Testis (tissue), 3 donors: ENCODE results near the gene KCNQ1OT1. TPM values are rescaled to one million over a fixed set of nuclear protein-coding genes. Genes with fewer than 3 reads are reported as not detected.

Experiments
- DNase-seq: peaks from one replicate; pipeline ENCODE4 v3.0.0-alpha.2; 2019
- H3K27ac ChIP-seq, 2 donors: fragments of 200-600 bp; sonication (generic); one replicate each; pipeline ENCODE4 v1.5.1; 2019
- H3K27me3 ChIP-seq: fragments of 200-600 bp; sonication (generic); one replicate; pipeline ENCODE4 v1.5.1; 2019
- H3K36me3 ChIP-seq: fragments of 200-600 bp; sonication (generic); one replicate; pipeline ENCODE4 v1.5.1; 2017; ENCODE audit warnings: low read depth; ENCODE audit errors: missing control alignments
- H3K4me1 ChIP-seq: fragments of 200-600 bp; sonication (generic); one replicate; pipeline ENCODE4 v1.5.1; 2019
- H3K4me3 ChIP-seq, 2 donors: fragments of 200-600 bp; sonication (generic); one replicate each; pipeline ENCODE4 v1.5.1; 2017 to 2019
- H3K9me3 ChIP-seq: fragments of 200-600 bp; sonication (generic); one replicate; pipeline ENCODE4 v1.5.1; 2017
- CTCF ChIP-seq, 3 experiments: fragments of 450-650 bp in 2 of 3; fragments of 200-600 bp in 1 of 3; sonication (generic) in 1 of 3; IDR thresholded peaks; one replicate each; pipeline ENCODE4 v1.5.1; 2016 to 2019; ENCODE audit warnings: antibody characterized with exemption in 3 of 3, mild to moderate bottlenecking in 2 of 3, moderate library complexity in 1 of 3
- POLR2A ChIP-seq: fragments of 450-650 bp; IDR thresholded peaks from one replicate; pipeline ENCODE4 v1.6.1; 2017; ENCODE audit warnings: antibody characterized with exemption, mild to moderate bottlenecking, moderate library complexity
- WGBS, 2 donors: methylation state at CpG; one replicate each; pipeline ENCODE4 v1.1.5; 2018; 5-methylcytosine and 5-hydroxymethylcytosine counted together
- intact Hi-C: fragments of 100-400 bp; cut with DNase I; formaldehyde crosslinking; loops from one replicate; pipeline ENCODE4 v1.15.1; 2023; ENCODE audit warnings: low total_unique reads
- polyA plus RNA-seq: library from polyadenylated mRNA; stranded (reverse); fragments of 350-450 nt; fragmentation: Illumina TruSeq; extraction: RNeasy Lipid Tissue Mini Kit (QIAGEN cat#74804); gene quantifications from one replicate; pipeline ENCODE4 v1.2.3, GENCODE V29; 2014; ENCODE audit warnings: low read depth, low replicate concordance; ENCODE audit not compliant: insufficient read depth
- total RNA-seq, 2 donors: library from RNA; depleted of rRNA; stranded (reverse); fragments of >200 nt; gene quantifications; one replicate each; pipeline ENCODE4 v1.2.3, GENCODE V29; 2016

KCNQ1OT1 gene
- total and polyA plus RNA-seq, 3 donors from 2014 or later, result 0.20 to 5.9 (median 4.0) TPM

GRCh38 chr11:2734181-2735052 is 34.6 kb upstream of the KCNQ1OT1 start:
- H3K27me3 ChIP-seq, result no peaks in the 10 kb centered on the region
- H3K36me3 ChIP-seq, result no peaks in the 10 kb centered on the region
- no peak for DNase-seq
- whole genome bisulfite sequencing, 2 donors, result 87 to 90% methylated on average over 24 to 29 of the region's 32 CpGs
- no peaks in the 10 kb centered on the region for H3K9me3 ChIP-seq
- H3K4me1 ChIP-seq, result no peaks in the 10 kb centered on the region
- H3K4me3 ChIP-seq, result no peak overlapping the region
- no peak for TF ChIP-seq POLR2A
- TF ChIP-seq CTCF (IDR thresholded peaks at IDR 0.05), result no peak
- H3K27ac ChIP-seq, result no peak overlapping the region
- intact Hi-C loops, result no loop called here

- H3K27me3 ChIP-seq, result no peaks in the 10 kb centered on the region
- DNase-seq, result no peak
- no peaks in the 10 kb centered on the region for H3K36me3 ChIP-seq
- WGBS, 2 donors, result 90 to 92% methylated on average over 7 to 12 of the region's 12 CpGs
- intact Hi-C loops, result no loop called here
- H3K4me1 ChIP-seq, result no peaks in the 10 kb centered on the region
- H3K4me3 ChIP-seq, result no peak overlapping the region
- TF ChIP-seq POLR2A, result no peak
- TF ChIP-seq CTCF (IDR thresholded peaks at IDR 0.05), result no peak
- no peak overlapping the region for H3K27ac ChIP-seq
- H3K9me3 ChIP-seq, result no peaks in the 10 kb centered on the region
Measured at GRCh38 chr11:2732940-2733628, 33.3 kb upstream of the KCNQ1OT1 start.

GRCh38 chr11:2732261-2732939 is 32.6 kb upstream of the KCNQ1OT1 start:
- no peak for DNase-seq
- TF ChIP-seq POLR2A, result no peak
- TF ChIP-seq CTCF (IDR thresholded peaks at IDR 0.05), result no peak
- Histone ChIP-seq H3K4me1 (no peaks in the 10 kb centered on the region), H3K4me3 (no peak overlapping the region), H3K27ac (no peak overlapping the region), H3K36me3 (no peaks in the 10 kb centered on the region), H3K9me3 (no peaks in the 10 kb centered on the region), H3K27me3 (no peaks in the 10 kb centered on the region)
- 95 to 96% methylated on average over 18 to 32 of the region's 32 CpGs for whole genome bisulfite sequencing, 2 donors
- intact Hi-C loops, result no loop called here

- DNase-seq, result no peak
- Histone ChIP-seq H3K4me1 (no peaks in the 10 kb centered on the region), H3K27me3 (no peaks in the 10 kb centered on the region), H3K27ac (no peak overlapping the region), H3K9me3 (no peaks in the 10 kb centered on the region), H3K36me3 (no peaks in the 10 kb centered on the region), H3K4me3 (no peak overlapping the region)
- TF ChIP-seq CTCF (IDR thresholded peaks at IDR 0.05), result no peak
- TF ChIP-seq POLR2A, result no peak
- 92 to 97% methylated on average over 15 to 28 of the region's 28 CpGs for WGBS, 2 donors
- intact Hi-C loops, result no loop called here
Measured at GRCh38 chr11:2731130-2732125, 31.6 kb upstream of the KCNQ1OT1 start.
